HepG2 (cell line): ENCODE measurements around the gene TNFAIP8L3.

Experiments
- CTCF ChIP-seq: sonication (generic); formaldehyde crosslinking; IDR thresholded peaks from 2 replicates; pipeline ENCODE4 v1.5.0; 2020; ENCODE audit warnings: mild to moderate bottlenecking, missing genetic modification reagents, moderate library complexity
- KAT8 ChIP-seq: IDR thresholded peaks from 2 replicates; pipeline ENCODE4 v1.6.1; 2016; ENCODE audit warnings: missing genetic modification reagents, missing compliant biosample characterization
- NFYB ChIP-seq: sonication (generic); formaldehyde crosslinking; IDR thresholded peaks from 2 replicates; pipeline ENCODE4 v1.4.0; 2020; ENCODE audit warnings: missing genetic modification reagents
- SMC3 ChIP-seq: IDR thresholded peaks from 2 replicates; pipeline ENCODE4 v1.6.1; 2011; ENCODE audit warnings: low read length, improper control_type of control experiment
- SNAI1 ChIP-seq: sonication (generic); formaldehyde crosslinking; IDR thresholded peaks from 2 replicates; pipeline ENCODE4 v1.5.0; 2020; ENCODE audit warnings: mild to moderate bottlenecking, missing genetic modification reagents, borderline replicate concordance
- ZNF879 ChIP-seq: sonication (generic); formaldehyde crosslinking; IDR thresholded peaks from 2 replicates; pipeline ENCODE4 v1.8.1; 2023; ENCODE audit warnings: missing genetic modification reagents

- no peak for TF ChIP-seq NFYB (CRISPR knock-in tag)
- no peak for TF ChIP-seq CTCF (CRISPR knock-in tag)
- TF ChIP-seq SNAI1 (CRISPR knock-in tag): no peak
- TF ChIP-seq SMC3: no peak
- no peak for TF ChIP-seq ZNF879 (CRISPR knock-in tag)
- TF ChIP-seq KAT8 (CRISPR knock-in tag): no peak
Measured at GRCh38 chr15:51097553-51098330, 3.0 kb upstream of the TNFAIP8L3 start.
